GM23338 (cell line): ENCODE data around the gene SRXN1.

Source experiments
- CTCF ChIP-seq, 2 experiments: fragments of 200-600 bp in 1 of 2; sonication (generic) in 1 of 2; conservative IDR thresholded peaks; 2 replicates each; pipeline versions ENCODE4 v1.5.1 to v1.6.1; 2016 to 2017; ENCODE audit warnings: antibody characterized with exemption in 2 of 2, low read depth in 2 of 2, mild to moderate bottlenecking in 2 of 2, moderate library complexity in 1 of 2
- EZH2 ChIP-seq: fragments of 200-600 bp; sonication (generic); IDR thresholded peaks from one replicate; pipeline ENCODE4 v1.8.0; 2017; ENCODE audit warnings: antibody characterized with exemption, mild to moderate bottlenecking, low read depth; ENCODE audit not compliant: unreplicated experiment
- EZH2phosphoT487 ChIP-seq: fragments of 200-600 bp; sonication (generic); IDR thresholded peaks from one replicate; pipeline ENCODE4 v1.8.1; 2018; ENCODE audit warnings: antibody characterized with exemption; ENCODE audit not compliant: unreplicated experiment
- JUNB ChIP-seq: IDR thresholded peaks from one replicate; pipeline ENCODE4 v1.6.1; 2016; ENCODE audit warnings: antibody characterized with exemption; ENCODE audit not compliant: unreplicated experiment
- NANOG ChIP-seq: IDR thresholded peaks from 2 replicates; pipeline ENCODE4 v1.6.1; 2016; ENCODE audit warnings: antibody characterized with exemption, borderline replicate concordance
- POLR2AphosphoS5 ChIP-seq: IDR thresholded peaks from 2 replicates; pipeline ENCODE4 v1.6.1; 2016; ENCODE audit warnings: antibody characterized with exemption, low read depth
- ZNF331 ChIP-seq: fragments of 250-450 bp; sonication (Bioruptor Pico); IDR thresholded peaks from 2 replicates; pipeline ENCODE4 v1.5.0; 2020; ENCODE audit warnings: low read depth, mild to moderate bottlenecking, moderate library complexity
- TF ChIP-seq, protein P1 (sequence below): IDR thresholded peaks from one replicate; pipeline ENCODE4 v1.6.1; 2018; ENCODE audit warnings: antibody characterized with exemption; ENCODE audit not compliant: unreplicated experiment
- TF ChIP-seq, protein P2 (sequence below): fragments of 250-450 bp; sonication (Bioruptor Pico); IDR thresholded peaks from 2 replicates; pipeline ENCODE4 v1.5.0; 2020; ENCODE audit warnings: mild to moderate bottlenecking, moderate library complexity
- TF ChIP-seq, protein P3 (sequence below): IDR thresholded peaks from 2 replicates; pipeline ENCODE4 v1.6.1; 2016; ENCODE audit warnings: antibody characterized with exemption

GRCh38 chr20:692044-692443 is 39.0 kb upstream of the SRXN1 start:
- TF ChIP-seq CTCF (conservative IDR thresholded peaks at IDR 0.05; ENCODE audit: low read depth in 2 of 2) (no peak), POLR2AphosphoS5 (no peak), EZH2 (no peak), EZH2phosphoT487 (no peak), NANOG (no peak), JUNB (no peak), ZNF331 (CRISPR knock-in tag) (no peak)
- TF ChIP-seq, protein P1, sequence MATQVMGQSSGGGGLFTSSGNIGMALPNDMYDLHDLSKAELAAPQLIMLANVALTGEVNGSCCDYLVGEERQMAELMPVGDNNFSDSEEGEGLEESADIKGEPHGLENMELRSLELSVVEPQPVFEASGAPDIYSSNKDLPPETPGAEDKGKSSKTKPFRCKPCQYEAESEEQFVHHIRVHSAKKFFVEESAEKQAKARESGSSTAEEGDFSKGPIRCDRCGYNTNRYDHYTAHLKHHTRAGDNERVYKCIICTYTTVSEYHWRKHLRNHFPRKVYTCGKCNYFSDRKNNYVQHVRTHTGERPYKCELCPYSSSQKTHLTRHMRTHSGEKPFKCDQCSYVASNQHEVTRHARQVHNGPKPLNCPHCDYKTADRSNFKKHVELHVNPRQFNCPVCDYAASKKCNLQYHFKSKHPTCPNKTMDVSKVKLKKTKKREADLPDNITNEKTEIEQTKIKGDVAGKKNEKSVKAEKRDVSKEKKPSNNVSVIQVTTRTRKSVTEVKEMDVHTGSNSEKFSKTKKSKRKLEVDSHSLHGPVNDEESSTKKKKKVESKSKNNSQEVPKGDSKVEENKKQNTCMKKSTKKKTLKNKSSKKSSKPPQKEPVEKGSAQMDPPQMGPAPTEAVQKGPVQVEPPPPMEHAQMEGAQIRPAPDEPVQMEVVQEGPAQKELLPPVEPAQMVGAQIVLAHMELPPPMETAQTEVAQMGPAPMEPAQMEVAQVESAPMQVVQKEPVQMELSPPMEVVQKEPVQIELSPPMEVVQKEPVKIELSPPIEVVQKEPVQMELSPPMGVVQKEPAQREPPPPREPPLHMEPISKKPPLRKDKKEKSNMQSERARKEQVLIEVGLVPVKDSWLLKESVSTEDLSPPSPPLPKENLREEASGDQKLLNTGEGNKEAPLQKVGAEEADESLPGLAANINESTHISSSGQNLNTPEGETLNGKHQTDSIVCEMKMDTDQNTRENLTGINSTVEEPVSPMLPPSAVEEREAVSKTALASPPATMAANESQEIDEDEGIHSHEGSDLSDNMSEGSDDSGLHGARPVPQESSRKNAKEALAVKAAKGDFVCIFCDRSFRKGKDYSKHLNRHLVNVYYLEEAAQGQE, result no peak
- TF ChIP-seq, protein P2, sequence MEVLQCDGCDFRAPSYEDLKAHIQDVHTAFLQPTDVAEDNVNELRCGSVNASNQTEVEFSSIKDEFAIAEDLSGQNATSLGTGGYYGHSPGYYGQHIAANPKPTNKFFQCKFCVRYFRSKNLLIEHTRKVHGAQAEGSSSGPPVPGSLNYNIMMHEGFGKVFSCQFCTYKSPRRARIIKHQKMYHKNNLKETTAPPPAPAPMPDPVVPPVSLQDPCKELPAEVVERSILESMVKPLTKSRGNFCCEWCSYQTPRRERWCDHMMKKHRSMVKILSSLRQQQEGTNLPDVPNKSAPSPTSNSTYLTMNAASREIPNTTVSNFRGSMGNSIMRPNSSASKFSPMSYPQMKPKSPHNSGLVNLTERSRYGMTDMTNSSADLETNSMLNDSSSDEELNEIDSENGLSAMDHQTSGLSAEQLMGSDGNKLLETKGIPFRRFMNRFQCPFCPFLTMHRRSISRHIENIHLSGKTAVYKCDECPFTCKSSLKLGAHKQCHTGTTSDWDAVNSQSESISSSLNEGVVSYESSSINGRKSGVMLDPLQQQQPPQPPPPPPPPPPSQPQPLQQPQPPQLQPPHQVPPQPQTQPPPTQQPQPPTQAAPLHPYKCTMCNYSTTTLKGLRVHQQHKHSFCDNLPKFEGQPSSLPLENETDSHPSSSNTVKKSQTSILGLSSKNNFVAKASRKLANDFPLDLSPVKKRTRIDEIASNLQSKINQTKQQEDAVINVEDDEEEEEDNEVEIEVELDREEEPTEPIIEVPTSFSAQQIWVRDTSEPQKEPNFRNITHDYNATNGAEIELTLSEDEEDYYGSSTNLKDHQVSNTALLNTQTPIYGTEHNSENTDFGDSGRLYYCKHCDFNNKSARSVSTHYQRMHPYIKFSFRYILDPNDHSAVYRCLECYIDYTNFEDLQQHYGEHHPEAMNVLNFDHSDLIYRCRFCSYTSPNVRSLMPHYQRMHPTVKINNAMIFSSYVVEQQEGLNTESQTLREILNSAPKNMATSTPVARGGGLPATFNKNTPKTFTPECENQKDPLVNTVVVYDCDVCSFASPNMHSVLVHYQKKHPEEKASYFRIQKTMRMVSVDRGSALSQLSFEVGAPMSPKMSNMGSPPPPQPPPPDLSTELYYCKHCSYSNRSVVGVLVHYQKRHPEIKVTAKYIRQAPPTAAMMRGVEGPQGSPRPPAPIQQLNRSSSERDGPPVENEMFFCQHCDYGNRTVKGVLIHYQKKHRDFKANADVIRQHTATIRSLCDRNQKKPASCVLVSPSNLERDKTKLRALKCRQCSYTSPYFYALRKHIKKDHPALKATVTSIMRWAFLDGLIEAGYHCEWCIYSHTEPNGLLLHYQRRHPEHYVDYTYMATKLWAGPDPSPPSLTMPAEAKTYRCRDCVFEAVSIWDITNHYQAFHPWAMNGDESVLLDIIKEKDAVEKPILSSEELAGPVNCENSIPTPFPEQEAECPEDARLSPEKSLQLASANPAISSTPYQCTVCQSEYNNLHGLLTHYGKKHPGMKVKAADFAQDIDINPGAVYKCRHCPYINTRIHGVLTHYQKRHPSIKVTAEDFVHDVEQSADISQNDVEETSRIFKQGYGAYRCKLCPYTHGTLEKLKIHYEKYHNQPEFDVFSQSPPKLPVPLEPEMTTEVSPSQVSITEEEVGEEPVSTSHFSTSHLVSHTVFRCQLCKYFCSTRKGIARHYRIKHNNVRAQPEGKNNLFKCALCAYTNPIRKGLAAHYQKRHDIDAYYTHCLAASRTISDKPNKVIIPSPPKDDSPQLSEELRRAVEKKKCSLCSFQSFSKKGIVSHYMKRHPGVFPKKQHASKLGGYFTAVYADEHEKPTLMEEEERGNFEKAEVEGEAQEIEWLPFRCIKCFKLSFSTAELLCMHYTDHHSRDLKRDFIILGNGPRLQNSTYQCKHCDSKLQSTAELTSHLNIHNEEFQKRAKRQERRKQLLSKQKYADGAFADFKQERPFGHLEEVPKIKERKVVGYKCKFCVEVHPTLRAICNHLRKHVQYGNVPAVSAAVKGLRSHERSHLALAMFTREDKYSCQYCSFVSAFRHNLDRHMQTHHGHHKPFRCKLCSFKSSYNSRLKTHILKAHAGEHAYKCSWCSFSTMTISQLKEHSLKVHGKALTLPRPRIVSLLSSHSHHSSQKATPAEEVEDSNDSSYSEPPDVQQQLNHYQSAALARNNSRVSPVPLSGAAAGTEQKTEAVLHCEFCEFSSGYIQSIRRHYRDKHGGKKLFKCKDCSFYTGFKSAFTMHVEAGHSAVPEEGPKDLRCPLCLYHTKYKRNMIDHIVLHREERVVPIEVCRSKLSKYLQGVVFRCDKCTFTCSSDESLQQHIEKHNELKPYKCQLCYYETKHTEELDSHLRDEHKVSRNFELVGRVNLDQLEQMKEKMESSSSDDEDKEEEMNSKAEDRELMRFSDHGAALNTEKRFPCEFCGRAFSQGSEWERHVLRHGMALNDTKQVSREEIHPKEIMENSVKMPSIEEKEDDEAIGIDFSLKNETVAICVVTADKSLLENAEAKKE (CRISPR knock-in tag), result no peak
- TF ChIP-seq, protein P3, sequence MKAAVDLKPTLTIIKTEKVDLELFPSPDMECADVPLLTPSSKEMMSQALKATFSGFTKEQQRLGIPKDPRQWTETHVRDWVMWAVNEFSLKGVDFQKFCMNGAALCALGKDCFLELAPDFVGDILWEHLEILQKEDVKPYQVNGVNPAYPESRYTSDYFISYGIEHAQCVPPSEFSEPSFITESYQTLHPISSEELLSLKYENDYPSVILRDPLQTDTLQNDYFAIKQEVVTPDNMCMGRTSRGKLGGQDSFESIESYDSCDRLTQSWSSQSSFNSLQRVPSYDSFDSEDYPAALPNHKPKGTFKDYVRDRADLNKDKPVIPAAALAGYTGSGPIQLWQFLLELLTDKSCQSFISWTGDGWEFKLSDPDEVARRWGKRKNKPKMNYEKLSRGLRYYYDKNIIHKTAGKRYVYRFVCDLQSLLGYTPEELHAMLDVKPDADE, result no peak
